Epithelial cell of proximal tubule (primary cell): ENCODE data around the gene TIE1. TPM values are rescaled to one million over a fixed set of nuclear protein-coding genes. Genes with fewer than 3 reads are reported as not detected.

Experiments used
- DNase-seq: peaks from one replicate; pipeline ENCODE4 v3.0.0-alpha.2; 2011; ENCODE audit warnings: low read depth
- H3K4me3 ChIP-seq: 2 replicates; pipeline ENCODE4 v1.5.1; 2011; ENCODE audit warnings: low read depth, mild to moderate bottlenecking, low read length
- total RNA-seq: library from RNA; depleted of rRNA; stranded (reverse); fragments of >200 nt; gene quantifications from 2 replicates; pipeline ENCODE4 v1.2.3, GENCODE V29; 2015
- TF ChIP-seq, protein P1 (sequence below): conservative IDR thresholded peaks from 2 replicates; pipeline ENCODE4 v1.5.1; 2012; ENCODE audit warnings: low read depth, mild to moderate bottlenecking, low read length

Gene TIE1
- total RNA-seq, 1 donor from 2014 or later: 1.2 TPM

GRCh38 chr1:43279161-43279560, 21.6 kb upstream of the TIE1 start:
- no peak overlapping the region for H3K4me3 ChIP-seq
- DNase-seq: no peak
- TF ChIP-seq, protein P1, sequence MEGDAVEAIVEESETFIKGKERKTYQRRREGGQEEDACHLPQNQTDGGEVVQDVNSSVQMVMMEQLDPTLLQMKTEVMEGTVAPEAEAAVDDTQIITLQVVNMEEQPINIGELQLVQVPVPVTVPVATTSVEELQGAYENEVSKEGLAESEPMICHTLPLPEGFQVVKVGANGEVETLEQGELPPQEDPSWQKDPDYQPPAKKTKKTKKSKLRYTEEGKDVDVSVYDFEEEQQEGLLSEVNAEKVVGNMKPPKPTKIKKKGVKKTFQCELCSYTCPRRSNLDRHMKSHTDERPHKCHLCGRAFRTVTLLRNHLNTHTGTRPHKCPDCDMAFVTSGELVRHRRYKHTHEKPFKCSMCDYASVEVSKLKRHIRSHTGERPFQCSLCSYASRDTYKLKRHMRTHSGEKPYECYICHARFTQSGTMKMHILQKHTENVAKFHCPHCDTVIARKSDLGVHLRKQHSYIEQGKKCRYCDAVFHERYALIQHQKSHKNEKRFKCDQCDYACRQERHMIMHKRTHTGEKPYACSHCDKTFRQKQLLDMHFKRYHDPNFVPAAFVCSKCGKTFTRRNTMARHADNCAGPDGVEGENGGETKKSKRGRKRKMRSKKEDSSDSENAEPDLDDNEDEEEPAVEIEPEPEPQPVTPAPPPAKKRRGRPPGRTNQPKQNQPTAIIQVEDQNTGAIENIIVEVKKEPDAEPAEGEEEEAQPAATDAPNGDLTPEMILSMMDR: no peak

DNA sequence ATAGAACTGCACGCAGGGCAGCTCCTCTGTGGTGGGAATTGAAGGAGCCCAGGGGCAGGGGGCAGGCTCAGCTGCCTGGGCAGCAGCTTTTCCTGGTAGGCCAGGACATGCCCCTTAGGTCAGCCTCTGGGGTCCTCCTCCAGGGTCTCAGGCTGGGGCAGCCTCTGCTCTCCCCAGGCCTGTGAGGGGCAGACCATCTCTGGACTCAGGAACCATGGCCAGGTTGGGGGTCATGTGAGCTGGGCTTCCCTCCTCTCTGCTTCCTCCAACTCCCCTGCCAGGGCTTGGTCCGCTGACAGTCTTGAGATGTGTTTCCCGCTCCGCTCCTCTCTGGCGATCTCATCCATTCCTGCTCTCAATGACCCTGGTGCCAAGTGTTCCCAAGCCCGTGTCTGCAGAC, 21.1 kb upstream of the TIE1 start:
- no peak overlapping the region for H3K4me3 ChIP-seq
- TF ChIP-seq, protein P1: no peak
- DNase-seq: no peak

GRCh38 chr1:43280692-43281091, 20.1 kb upstream of the TIE1 start:
- TF ChIP-seq, protein P1: no peak
- DNase-seq: no peak
- no peak overlapping the region for H3K4me3 ChIP-seq

- TF ChIP-seq, protein P1: no peak
- no peak overlapping the region for H3K4me3 ChIP-seq
- no peak for DNase-seq
These were observed 18.3 kb upstream of the TIE1 start for GRCh38 chr1:43282220-43283195.

DNA sequence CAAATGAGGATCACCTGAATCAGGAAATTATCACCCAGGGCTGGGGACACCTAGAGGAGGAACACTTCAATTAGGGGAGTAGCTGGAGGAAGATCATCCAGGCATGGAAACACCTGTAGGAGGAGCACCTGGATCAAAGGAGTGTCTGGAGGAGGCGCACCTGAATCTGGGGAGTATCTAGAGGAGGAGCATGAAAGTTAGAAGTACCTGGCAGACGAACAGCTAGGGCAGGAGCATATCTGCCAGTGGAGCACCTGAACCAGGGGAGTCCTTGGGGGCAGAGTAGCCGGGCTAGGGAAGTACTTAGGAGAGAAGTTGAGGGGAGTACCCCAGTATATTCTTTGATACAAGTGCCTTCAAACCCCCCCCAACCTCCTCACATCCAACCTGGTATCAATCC, 16.7 kb upstream of the TIE1 start:
- TF ChIP-seq, protein P1: no peak
- no peak overlapping the region for H3K4me3 ChIP-seq
- no peak for DNase-seq

DNA sequence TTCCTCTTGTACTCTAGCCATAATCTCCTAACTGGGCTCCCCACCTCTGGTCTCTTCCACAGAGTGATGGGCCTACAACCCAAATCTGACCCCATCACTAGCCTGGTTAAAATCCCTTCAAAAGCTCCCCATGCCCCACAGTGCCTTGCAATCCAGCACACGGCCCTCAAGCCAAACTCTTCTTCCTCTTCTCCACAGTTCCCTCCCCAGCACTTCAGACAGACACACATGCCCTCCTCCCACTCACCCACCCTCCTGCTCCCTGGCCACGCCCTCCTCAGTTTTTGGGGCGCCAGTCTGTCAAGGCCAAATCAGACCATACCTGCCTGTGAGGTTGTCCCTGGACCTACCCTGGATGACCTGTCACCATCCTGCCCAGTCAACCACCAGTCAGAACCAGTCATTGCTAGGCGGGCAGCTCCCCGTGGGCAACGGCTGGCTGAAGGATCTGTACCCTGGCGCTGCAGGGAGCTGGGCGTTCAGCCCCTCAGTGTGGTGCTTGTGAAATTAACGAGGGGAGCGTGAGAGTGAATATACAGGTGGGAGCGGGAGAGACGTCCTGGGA, 16.2 kb upstream of the TIE1 start:
- DNase-seq: no peak
- TF ChIP-seq, protein P1: no peak
- no peak overlapping the region for H3K4me3 ChIP-seq
